ENCODE data around the gene GRM7. TPM values are rescaled to one million over a fixed set of nuclear protein-coding genes. Genes with fewer than 3 reads are reported as not detected.
A peak's percentile ranks its signal among the peaks of the same experiment; 100 is the strongest.

GRM7 gene
- total and polyA plus RNA-seq, 2 experiments from 2014 or later, result 0.40 TPM; not detected in 1

DNA sequence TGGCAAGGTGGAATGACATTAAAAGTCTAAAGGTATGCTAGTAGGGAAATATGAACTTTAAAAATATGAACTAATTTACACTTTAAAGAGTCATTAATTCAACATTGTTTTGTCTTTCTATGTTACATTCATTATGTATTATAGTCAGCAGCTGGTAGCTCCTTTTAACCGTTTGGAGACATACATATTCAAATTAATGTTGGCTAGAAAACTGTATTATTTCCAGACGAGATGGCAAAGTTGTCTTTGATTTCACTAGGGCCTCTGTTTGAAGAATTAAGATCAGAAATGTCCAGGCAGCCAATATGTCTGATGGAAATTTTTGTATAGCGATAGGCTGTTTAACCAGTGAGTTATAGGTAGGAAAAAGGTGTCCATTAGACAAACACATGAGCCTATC lies 817.6 kb downstream of the GRM7 start (continued):
- no peak for TF ChIP-seq ZNF462 (CRISPR knock-in tag; IDR thresholded peaks at IDR 0.05)

DNA sequence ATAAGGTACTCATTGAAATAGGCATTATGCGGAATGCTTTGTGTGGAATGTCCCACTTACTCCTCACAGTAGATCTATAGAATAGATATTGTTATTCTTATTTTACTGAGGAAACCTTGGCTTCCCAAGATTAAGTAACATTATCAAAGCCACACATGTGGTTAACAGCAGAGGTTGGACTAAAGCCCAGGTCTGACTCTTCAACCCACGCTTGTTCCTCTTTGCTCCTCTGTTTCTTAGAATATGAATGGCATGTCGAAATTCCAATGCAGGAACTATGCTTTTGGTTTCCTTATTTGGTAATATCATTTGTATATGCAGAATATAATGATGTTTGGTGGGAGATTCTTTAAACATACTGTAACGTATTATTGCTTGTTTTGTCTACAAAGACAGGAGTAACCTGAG lies 821.9 kb downstream of the GRM7 start:
- Histone ChIP-seq H3K9me2 (ENCODE audit: insufficient read depth) (peaks cover 7% of the 10 kb centered on the region), H3K4me1 (ENCODE audit: insufficient read depth) (peaks cover 10% of the 10 kb centered on the region; the same call in 1 of the 2 replicates), H3K79me2 (replicated peaks; ENCODE audit: insufficient read depth) (no peaks in the 10 kb centered on the region), H3K36me3 (ENCODE audit: insufficient read depth) (peaks cover 6% of the 10 kb centered on the region; the same call in 1 of the 2 replicates), H3F3A (replicated peaks; ENCODE audit: low read depth) (no peaks in the 10 kb centered on the region), H3K27me3 (ENCODE audit: insufficient read depth) (no peaks in the 10 kb centered on the region), H3K27ac (ENCODE audit: low read depth) (peak overlapping the region; percentile 91), H3K4me3 (no peak overlapping the region), H3K4me2 (peak overlapping the region; percentile 4; the same call in 1 of the 2 replicates), H4K20me1 (replicated peaks; ENCODE audit: insufficient read depth) (no peaks in the 10 kb centered on the region), H2AFZ (no peak overlapping the region)
- H3K27me3 Mint-ChIP-seq (ENCODE audit: insufficient read depth, low read depth, poor library complexity), result no peaks in the 10 kb centered on the region
- TF ChIP-seq EZH2phosphoT487 (IDR thresholded peaks at IDR 0.05; ENCODE audit: unreplicated experiment) (no peak), NANOG (IDR thresholded peaks at IDR 0.05; ENCODE audit: borderline replicate concordance) (peak; percentile 52; the same call in 1 of the 2 replicates)
- peaks cover 10% of the 10 kb centered on the region; the same call in 2 of the 3 replicates for H3K36me3 Mint-ChIP-seq (ENCODE audit: low read depth)
- peaks cover 13% of the 10 kb centered on the region for H3K9me3 Mint-ChIP-seq
- ATAC-seq, result peak; percentile 77
- peak; percentile 52 for DNase-seq (ENCODE audit: low spot score)
- 0 out of 3 replicates have a peak overlapping the region, but pooled peaks have one; percentile 19 for H3K4me3 Mint-ChIP-seq
- H3K27ac Mint-ChIP-seq, result peak overlapping the region; percentile 85
- peaks cover 19% of the 10 kb centered on the region for H3K4me1 Mint-ChIP-seq

DNA sequence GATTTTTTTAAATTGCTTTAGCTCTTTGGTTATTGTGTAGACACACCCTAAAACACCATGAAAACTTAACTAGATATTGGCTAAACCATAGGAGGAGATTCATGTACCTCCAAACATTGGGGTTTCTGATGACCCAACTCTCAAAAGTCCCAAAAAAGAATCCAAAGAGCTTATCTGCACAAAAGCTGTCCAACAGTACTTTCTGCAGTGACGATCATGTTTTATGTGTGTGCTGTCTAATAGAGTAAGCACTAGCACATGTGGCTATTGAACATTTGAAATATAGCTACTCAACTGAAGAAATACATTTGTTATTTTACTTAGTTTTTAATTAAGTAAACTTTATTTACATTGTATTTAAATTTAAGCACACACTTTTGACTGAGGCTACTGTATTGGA lies 822.5 kb downstream of the GRM7 start:
- Mint-ChIP-seq H3K27ac (peak overlapping the region; percentile 85), H3K4me3 (no peak overlapping the region)
- no peak overlapping the region for H3K4me3 ChIP-seq
- TF ChIP-seq JUNB (IDR thresholded peaks at IDR 0.05; ENCODE audit: unreplicated experiment) (no peak), EZH2phosphoT487 (IDR thresholded peaks at IDR 0.05; ENCODE audit: unreplicated experiment) (no peak), CREB1 (CRISPR knock-in tag; IDR thresholded peaks at IDR 0.05; ENCODE audit: low read depth) (no peak), STAT1 (IDR thresholded peaks at IDR 0.05; ENCODE audit: unreplicated experiment) (no peak), ZNF331 (CRISPR knock-in tag; IDR thresholded peaks at IDR 0.05; ENCODE audit: low read depth) (no peak), ZNF114 (CRISPR knock-in tag; IDR thresholded peaks at IDR 0.05) (no peak)
- TF ChIP-seq, protein P1, sequence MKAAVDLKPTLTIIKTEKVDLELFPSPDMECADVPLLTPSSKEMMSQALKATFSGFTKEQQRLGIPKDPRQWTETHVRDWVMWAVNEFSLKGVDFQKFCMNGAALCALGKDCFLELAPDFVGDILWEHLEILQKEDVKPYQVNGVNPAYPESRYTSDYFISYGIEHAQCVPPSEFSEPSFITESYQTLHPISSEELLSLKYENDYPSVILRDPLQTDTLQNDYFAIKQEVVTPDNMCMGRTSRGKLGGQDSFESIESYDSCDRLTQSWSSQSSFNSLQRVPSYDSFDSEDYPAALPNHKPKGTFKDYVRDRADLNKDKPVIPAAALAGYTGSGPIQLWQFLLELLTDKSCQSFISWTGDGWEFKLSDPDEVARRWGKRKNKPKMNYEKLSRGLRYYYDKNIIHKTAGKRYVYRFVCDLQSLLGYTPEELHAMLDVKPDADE (IDR thresholded peaks at IDR 0.05), result no peak
- TF ChIP-seq, protein P2, sequence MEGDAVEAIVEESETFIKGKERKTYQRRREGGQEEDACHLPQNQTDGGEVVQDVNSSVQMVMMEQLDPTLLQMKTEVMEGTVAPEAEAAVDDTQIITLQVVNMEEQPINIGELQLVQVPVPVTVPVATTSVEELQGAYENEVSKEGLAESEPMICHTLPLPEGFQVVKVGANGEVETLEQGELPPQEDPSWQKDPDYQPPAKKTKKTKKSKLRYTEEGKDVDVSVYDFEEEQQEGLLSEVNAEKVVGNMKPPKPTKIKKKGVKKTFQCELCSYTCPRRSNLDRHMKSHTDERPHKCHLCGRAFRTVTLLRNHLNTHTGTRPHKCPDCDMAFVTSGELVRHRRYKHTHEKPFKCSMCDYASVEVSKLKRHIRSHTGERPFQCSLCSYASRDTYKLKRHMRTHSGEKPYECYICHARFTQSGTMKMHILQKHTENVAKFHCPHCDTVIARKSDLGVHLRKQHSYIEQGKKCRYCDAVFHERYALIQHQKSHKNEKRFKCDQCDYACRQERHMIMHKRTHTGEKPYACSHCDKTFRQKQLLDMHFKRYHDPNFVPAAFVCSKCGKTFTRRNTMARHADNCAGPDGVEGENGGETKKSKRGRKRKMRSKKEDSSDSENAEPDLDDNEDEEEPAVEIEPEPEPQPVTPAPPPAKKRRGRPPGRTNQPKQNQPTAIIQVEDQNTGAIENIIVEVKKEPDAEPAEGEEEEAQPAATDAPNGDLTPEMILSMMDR (conservative IDR thresholded peaks at IDR 0.05; ENCODE audit: low read depth in 2 of 2), result no peak

More for the DNA sequence above, 822.5 kb downstream of the GRM7 start:
- DNase-seq (ENCODE audit: low spot score), result no peak
- H3K36me3 Mint-ChIP-seq (ENCODE audit: low read depth), result peaks cover 12% of the 10 kb centered on the region; the same call in 2 of the 3 replicates
- no peaks in the 10 kb centered on the region for H3K27me3 Mint-ChIP-seq (ENCODE audit: insufficient read depth, low read depth, poor library complexity)
- H3K79me2 ChIP-seq (replicated peaks; ENCODE audit: insufficient read depth), result no peaks in the 10 kb centered on the region
- H3F3A ChIP-seq (replicated peaks; ENCODE audit: low read depth), result no peaks in the 10 kb centered on the region
- H2AFZ ChIP-seq, result no peak overlapping the region
- H3K36me3 ChIP-seq (ENCODE audit: insufficient read depth), result peaks cover 6% of the 10 kb centered on the region; the same call in 1 of the 2 replicates
- H3K27ac ChIP-seq (ENCODE audit: low read depth), result peak overlapping the region; percentile 91
- H3K27me3 ChIP-seq (ENCODE audit: insufficient read depth), result no peaks in the 10 kb centered on the region
- H3K9me2 ChIP-seq (ENCODE audit: insufficient read depth), result peaks cover 7% of the 10 kb centered on the region
- peaks cover 19% of the 10 kb centered on the region for H3K4me1 Mint-ChIP-seq
- H3K4me1 ChIP-seq (ENCODE audit: insufficient read depth), result peaks cover 10% of the 10 kb centered on the region; the same call in 1 of the 2 replicates
- no peaks in the 10 kb centered on the region for H4K20me1 ChIP-seq (replicated peaks; ENCODE audit: insufficient read depth)
- ATAC-seq, result no peak
- H3K4me2 ChIP-seq, result peak overlapping the region; percentile 4
- peaks cover 15% of the 10 kb centered on the region for H3K9me3 Mint-ChIP-seq
